ENCODE data around the gene ZNF761. TPM values are rescaled to one million over a fixed set of nuclear protein-coding genes. Genes with fewer than 3 reads are reported as not detected.
"Not testable (repeated sequence)": the region's sequence is repeated elsewhere in the genome, so short reads cannot be mapped to it uniquely, and the experiment has no call there.

ZNF761 gene
- total RNA-seq, 1 experiment from 2014 or later = 22.2 TPM

- not testable (repeated sequence) for DNase-seq (ENCODE audit: low read depth)
Observed at GRCh38 chr19:53460131-53460721, 28.4 kb downstream of the ZNF761 start.

GRCh38 chr19:53461866-53462265, 30.1 kb downstream of the ZNF761 start:
- peak; percentile 20 for DNase-seq (ENCODE audit: low read depth)

- no peak for DNase-seq (ENCODE audit: low read depth)
Observed at GRCh38 chr19:53462861-53463260, 31.1 kb downstream of the ZNF761 start.

- no peak for DNase-seq (ENCODE audit: low read depth)
Observed at GRCh38 chr19:53463263-53463662, 31.5 kb downstream of the ZNF761 start.

GRCh38 chr19:53466726-53467484, 35.1 kb downstream of the ZNF761 start:
- DNase-seq (ENCODE audit: low read depth) = no peak

GRCh38 chr19:53467485-53468262, 35.9 kb downstream of the ZNF761 start, which contains the start of gene ZNF813:
TSS of gene ZNF813 (plus strand) at chr19:53467733. CDS start at chr19:53483823, 16,090 bp downstream.
- DNase-seq (ENCODE audit: low read depth) = peak; percentile 77

GRCh38 chr19:53468628-53469027, 36.8 kb downstream of the ZNF761 start:
- DNase-seq (ENCODE audit: low read depth) = not testable (repeated sequence)

- DNase-seq (ENCODE audit: low read depth) = no peak
Observed at GRCh38 chr19:53471916-53472315, 40.1 kb downstream of the ZNF761 start.

GRCh38 chr19:53474832-53475231, 43.0 kb downstream of the ZNF761 start:
- DNase-seq (ENCODE audit: low read depth) = not testable (repeated sequence)

GRCh38 chr19:53475470-53475869, 43.7 kb downstream of the ZNF761 start:
- peak; percentile 57 for DNase-seq (ENCODE audit: low read depth)

GRCh38 chr19:53483751-53484150, 52.0 kb downstream of the ZNF761 start:
- DNase-seq (ENCODE audit: low read depth) = not testable (repeated sequence)

- DNase-seq (ENCODE audit: low read depth) = no peak
Observed at GRCh38 chr19:53485046-53486004, 53.5 kb downstream of the ZNF761 start.

GRCh38 chr19:53492153-53492552, 60.4 kb downstream of the ZNF761 start:
- DNase-seq (ENCODE audit: low read depth) = no peak

GRCh38 chr19:53497311-53498023, 65.7 kb downstream of the ZNF761 start:
- DNase-seq (ENCODE audit: low read depth) = not testable (repeated sequence)

- not testable (repeated sequence) for DNase-seq (ENCODE audit: low read depth)
Observed at GRCh38 chr19:53498024-53498395, 66.2 kb downstream of the ZNF761 start.

- DNase-seq (ENCODE audit: low read depth) = not testable (repeated sequence)
Observed at GRCh38 chr19:53503151-53503550, 71.4 kb downstream of the ZNF761 start.

- not testable (repeated sequence) for DNase-seq (ENCODE audit: low read depth)
Observed at GRCh38 chr19:53503671-53504364, 72.0 kb downstream of the ZNF761 start.

- DNase-seq (ENCODE audit: low read depth) = not testable (repeated sequence)
Observed at GRCh38 chr19:53504365-53504703, 72.5 kb downstream of the ZNF761 start.

GRCh38 chr19:53504885-53505284, 73.1 kb downstream of the ZNF761 start:
- no peak for DNase-seq (ENCODE audit: low read depth)

GRCh38 chr19:53506728-53507127, 74.9 kb downstream of the ZNF761 start:
- DNase-seq (ENCODE audit: low read depth) = no peak

Measured in M059J (cell line).